GM12878 (cell line): Measurements from ENCODE around the gene CD93. TPM values are rescaled to one million over a fixed set of nuclear protein-coding genes. Genes with fewer than 3 reads are reported as not detected.

Experiments
- ATAC-seq: fragments of 200-7000 bp; cut with Tn5 transposase; 3 replicates; pipeline ENCODE4 v1.9.1; 2020; ENCODE audit warnings: mild to moderate bottlenecking, moderate library complexity
- BruUV-seq: library from RNA; stranded (reverse); fragments of 400-500 nt; replicated peaks from 2 replicates; lab custom pipeline; 2021; lab: Mats Ljungman, UMichigan
- CTCF ChIA-PET: fragments of 300-600 bp; sonication (Branson Sonifier 250); formaldehyde crosslinking; extraction: SDS; loops from one replicate; lab custom pipeline; 2021; ENCODE audit warnings: inconsistent platforms; lab: Yijun Ruan, JAX
- POLR2A ChIA-PET: fragments of 350-600 bp; formaldehyde crosslinking; extraction: SDS; loops from one replicate; lab custom pipeline; 2021; ENCODE audit warnings: inconsistent platforms; lab: Charles Lee
- RAD21 ChIA-PET: fragments of 300-600 bp; sonication (Branson Sonifier 250); formaldehyde crosslinking; loops from one replicate; lab custom pipeline; 2023; ENCODE audit warnings: antibody characterized with exemption; ENCODE audit not compliant: unreplicated experiment; lab: Charles Lee
- SMC1A ChIA-PET: fragments of 300-600 bp; sonication (Branson Sonifier 250); formaldehyde crosslinking; loops from one replicate; lab custom pipeline; 2023; ENCODE audit not compliant: unreplicated experiment, uncharacterized antibody; lab: Charles Lee
- DNase-seq: peaks from one replicate; pipeline ENCODE4 v3.0.0-alpha.2; 2011; ENCODE audit warnings: low read depth, low spot score
- FAIRE-seq: peaks from 3 replicates; lab custom pipeline; 2011; peaks lifted over from hg19 to GRCh38; lab: Jason Lieb, UNC
- H2AFZ ChIP-seq: 2 replicates; pipeline ENCODE4 v1.6.0; 2011; ENCODE audit warnings: low read depth, low read length, control low read depth; ENCODE audit not compliant: control insufficient read depth
- H3K27ac ChIP-seq: 2 replicates; pipeline ENCODE4 v1.5.1; 2011; ENCODE audit warnings: control low read depth; ENCODE audit not compliant: control insufficient read depth, insufficient read depth
- H3K27me3 ChIP-seq, 2 experiments: replicated peaks in 1 of 2; 2 replicates each; pipeline versions ENCODE4 v1.6.0 to v1.6.1; 2011; ENCODE audit warnings: low read length in 1 of 2; ENCODE audit not compliant: control insufficient read depth in 2 of 2, insufficient read depth in 2 of 2
- H3K36me3 ChIP-seq, 2 experiments: 2 replicates each; pipeline ENCODE4 v1.5.1; 2011; ENCODE audit warnings: low read length in 1 of 2; ENCODE audit not compliant: control insufficient read depth in 2 of 2, insufficient read depth in 2 of 2
- H3K4me1 ChIP-seq: 2 replicates; pipeline ENCODE4 v1.6.1; 2011; ENCODE audit warnings: mild to moderate bottlenecking, low read length, moderate library complexity, mixed read lengths; ENCODE audit not compliant: control insufficient read depth, insufficient read depth
- H3K4me2 ChIP-seq: 2 replicates; pipeline ENCODE4 v1.6.0; 2011; ENCODE audit warnings: control low read depth; ENCODE audit not compliant: control insufficient read depth, insufficient read depth
- H3K4me3 ChIP-seq: fragments of 200-600 bp; sonication (generic); 2 replicates; pipeline ENCODE4 v1.5.1; 2016
- H3K79me2 ChIP-seq: 2 replicates; pipeline ENCODE4 v1.6.0; 2011; ENCODE audit warnings: low read length; ENCODE audit not compliant: control insufficient read depth, insufficient read depth
- H3K9ac ChIP-seq: 2 replicates; pipeline ENCODE4 v1.8.0; 2011; ENCODE audit warnings: low read length, control low read depth, mixed read lengths; ENCODE audit not compliant: control insufficient read depth, insufficient read depth
- H3K9me3 ChIP-seq: replicated peaks from 3 replicates; pipeline ENCODE4 v1.5.1; 2011; ENCODE audit warnings: mild to moderate bottlenecking, low read length; ENCODE audit not compliant: control insufficient read depth, insufficient read depth
- H4K20me1 ChIP-seq: 2 replicates; pipeline ENCODE4 v1.6.0; 2011; ENCODE audit not compliant: control insufficient read depth, insufficient read depth
- CREM ChIP-seq: IDR thresholded peaks from 2 replicates; pipeline ENCODE4 v1.6.1; 2014; ENCODE audit warnings: antibody characterized with exemption, low read depth
- EZH2 ChIP-seq: IDR thresholded peaks from 2 replicates; pipeline ENCODE4 v1.6.1; 2012; ENCODE audit warnings: low read depth, mild to moderate bottlenecking, control low read depth, inconsistent platforms, low read length, borderline replicate concordance; ENCODE audit not compliant: control insufficient read depth
- FOXM1 ChIP-seq: IDR thresholded peaks from 2 replicates; pipeline ENCODE4 v1.6.1; 2012; ENCODE audit warnings: low read depth, mild to moderate bottlenecking, inconsistent platforms, low read length, moderate library complexity
- HDAC6 ChIP-seq: fragments of 200-600 bp; sonication (generic); IDR thresholded peaks from one replicate; pipeline ENCODE4 v1.8.0; 2017; ENCODE audit warnings: antibody characterized with exemption; ENCODE audit not compliant: unreplicated experiment
- NFYB ChIP-seq: IDR thresholded peaks from 2 replicates; pipeline ENCODE4 v1.6.1; 2011; ENCODE audit warnings: low read depth, mild to moderate bottlenecking, low read length, improper control_type of control experiment, moderate library complexity; ENCODE audit not compliant: insufficient read depth
- RB1 ChIP-seq: fragments of 450-650 bp; formaldehyde crosslinking; IDR thresholded peaks from 2 replicates; pipeline ENCODE4 v1.6.1; 2017; ENCODE audit warnings: mild to moderate bottlenecking, borderline replicate concordance
- SMAD5 ChIP-seq: IDR thresholded peaks from 2 replicates; pipeline ENCODE4 v1.6.1; 2016; ENCODE audit warnings: antibody characterized with exemption, low read depth
- TCF12 ChIP-seq: IDR thresholded peaks from 2 replicates; pipeline ENCODE4 v1.6.1; 2011; ENCODE audit warnings: low read depth, mild to moderate bottlenecking, low read length
- WGBS: methylation state at CpG from one replicate; pipeline ENCODE4 v1.1.6; 2016; ENCODE audit warnings: low lambda C conversion rate; ENCODE audit not compliant: insufficient replicate concordance, insufficient coverage; ENCODE audit errors: missing lambda C conversion rate; 5-methylcytosine and 5-hydroxymethylcytosine counted together
- in situ Hi-C: fragments of 300-500 bp; cut with MboI; formaldehyde crosslinking; loops from 9 replicates; pipeline ENCODE4 v1.14.3; 2018; ENCODE audit warnings: mixed read lengths
- intact Hi-C: fragments of 100-400 bp; cut with micrococcal nuclease; formaldehyde crosslinking; loops from one replicate; pipeline ENCODE4 v1.14.2; 2022; ENCODE audit not compliant: unreplicated experiment
- polyA plus RNA-seq, 11 experiments: library from polyadenylated mRNA; depleted of rRNA in 4 of 11; unstranded in 6 of 11; stranded (reverse) in 5 of 11; fragments of >200 nt; fragmentation: Nextera tagmentation in 4 of 11; fragmentation: Illumina TruSeq in 1 of 11; extraction: Ambion mirVana in 4 of 11; extraction: Trizol in 1 of 11; gene quantifications; 1 replicate in 1 of 11; 2 replicates in 10 of 11; pipeline versions ENCODE4 v1.2.1 to v1.2.3, GENCODE V29; 2011 to 2016; ENCODE audit warnings: inconsistent platforms in 2 of 11, missing spikeins in 2 of 11, low read depth in 1 of 11
- total RNA-seq, 4 experiments: library from RNA; depleted of rRNA in 3 of 4; stranded (reverse); fragments of >200 nt in 3 of 4; fragmentation: Illumina TruSeq in 1 of 4; extraction: Trizol in 1 of 4; gene quantifications; 2 replicates each; pipeline versions ENCODE4 v1.2.1 to v1.2.3, GENCODE V29; 2013 to 2021
- TF ChIP-seq, protein P1 (sequence below): IDR thresholded peaks from 2 replicates; pipeline ENCODE4 v1.6.1; 2011; ENCODE audit warnings: borderline replicate concordance, low read depth, mild to moderate bottlenecking, moderate library complexity, low read length; ENCODE audit not compliant: insufficient read depth, poor library complexity, severe bottlenecking
- TF ChIP-seq, protein P2 (sequence below): fragments of 450-650 bp; formaldehyde crosslinking; IDR thresholded peaks from 2 replicates; pipeline ENCODE4 v1.5.0; 2022; ENCODE audit warnings: mild to moderate bottlenecking, missing genetic modification characterization
- TF ChIP-seq, protein P3 (sequence below): IDR thresholded peaks from 2 replicates; pipeline ENCODE4 v1.6.1; 2012; ENCODE audit warnings: low read depth, low read length, improper control_type of control experiment

Gene CD93
- total and polyA plus RNA-seq, 10 of the 15 experiments (the other 5 are each of a cell fraction or from before 2014, with no cell fraction given): 0.20 to 2.7 (median 0.92) TPM

DNA sequence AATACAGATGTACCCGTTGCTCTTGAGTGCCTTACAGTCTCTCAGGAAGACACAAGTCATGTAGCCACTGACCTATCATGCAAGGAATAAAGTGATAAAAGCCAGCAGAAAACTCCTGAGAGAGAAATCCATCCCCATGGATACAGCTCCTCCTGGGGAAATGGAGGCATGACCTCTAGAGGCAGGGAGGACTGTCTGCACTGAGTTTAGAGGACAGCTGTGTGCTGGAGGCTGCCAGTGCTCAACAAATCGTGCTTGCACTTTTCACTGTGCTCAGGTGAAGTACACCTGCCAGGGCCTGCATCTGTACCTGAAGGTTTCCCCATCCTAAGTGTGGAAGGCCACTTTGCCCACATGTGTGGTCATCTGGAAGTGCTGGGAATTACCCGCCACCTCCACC lies 12.1 kb downstream of the CD93 start:
- Histone ChIP-seq H3K79me2 (no peaks in the 10 kb centered on the region), H3K4me3 (no peak overlapping the region), H3K4me1 (no peaks in the 10 kb centered on the region), H3K9ac (no peak overlapping the region), H3K27me3 (no peaks in the 10 kb centered on the region), H3K36me3 (no peaks in the 10 kb centered on the region), H3K4me2 (no peak overlapping the region), H3K27ac (no peak overlapping the region), H3K9me3 (no peaks in the 10 kb centered on the region), H4K20me1 (no peaks in the 10 kb centered on the region), H2AFZ (no peak overlapping the region)
- intact Hi-C loops: no loop called here
- no peak for ATAC-seq
- no peak for DNase-seq
- RAD21 ChIA-PET: no interaction called here
- SMC1A ChIA-PET: interaction anchor here (1.1 kb wide), 1 partner anchor 10 kb away, joined by 3 read pairs; no protein-coding TSS in a partner anchor
- 0% methylated on average over 3 of the region's 3 CpGs for WGBS
- FAIRE-seq: no peak
- CTCF ChIA-PET: interaction anchor here (1.3 kb wide), 1 partner anchor 10 kb away, joined by 3 read pairs; no protein-coding TSS in a partner anchor
- BruUV-seq: no TSS peak
- TF ChIP-seq EZH2 (no peak), CREM (no peak), HDAC6 (no peak), NFYB (no peak), TCF12 (no peak), FOXM1 (no peak), RB1 (no peak), SMAD5 (no peak)
- TF ChIP-seq, protein P1, sequence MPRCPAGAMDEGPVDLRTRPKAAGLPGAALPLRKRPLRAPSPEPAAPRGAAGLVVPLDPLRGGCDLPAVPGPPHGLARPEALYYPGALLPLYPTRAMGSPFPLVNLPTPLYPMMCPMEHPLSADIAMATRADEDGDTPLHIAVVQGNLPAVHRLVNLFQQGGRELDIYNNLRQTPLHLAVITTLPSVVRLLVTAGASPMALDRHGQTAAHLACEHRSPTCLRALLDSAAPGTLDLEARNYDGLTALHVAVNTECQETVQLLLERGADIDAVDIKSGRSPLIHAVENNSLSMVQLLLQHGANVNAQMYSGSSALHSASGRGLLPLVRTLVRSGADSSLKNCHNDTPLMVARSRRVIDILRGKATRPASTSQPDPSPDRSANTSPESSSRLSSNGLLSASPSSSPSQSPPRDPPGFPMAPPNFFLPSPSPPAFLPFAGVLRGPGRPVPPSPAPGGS: no peak
- TF ChIP-seq, protein P2, sequence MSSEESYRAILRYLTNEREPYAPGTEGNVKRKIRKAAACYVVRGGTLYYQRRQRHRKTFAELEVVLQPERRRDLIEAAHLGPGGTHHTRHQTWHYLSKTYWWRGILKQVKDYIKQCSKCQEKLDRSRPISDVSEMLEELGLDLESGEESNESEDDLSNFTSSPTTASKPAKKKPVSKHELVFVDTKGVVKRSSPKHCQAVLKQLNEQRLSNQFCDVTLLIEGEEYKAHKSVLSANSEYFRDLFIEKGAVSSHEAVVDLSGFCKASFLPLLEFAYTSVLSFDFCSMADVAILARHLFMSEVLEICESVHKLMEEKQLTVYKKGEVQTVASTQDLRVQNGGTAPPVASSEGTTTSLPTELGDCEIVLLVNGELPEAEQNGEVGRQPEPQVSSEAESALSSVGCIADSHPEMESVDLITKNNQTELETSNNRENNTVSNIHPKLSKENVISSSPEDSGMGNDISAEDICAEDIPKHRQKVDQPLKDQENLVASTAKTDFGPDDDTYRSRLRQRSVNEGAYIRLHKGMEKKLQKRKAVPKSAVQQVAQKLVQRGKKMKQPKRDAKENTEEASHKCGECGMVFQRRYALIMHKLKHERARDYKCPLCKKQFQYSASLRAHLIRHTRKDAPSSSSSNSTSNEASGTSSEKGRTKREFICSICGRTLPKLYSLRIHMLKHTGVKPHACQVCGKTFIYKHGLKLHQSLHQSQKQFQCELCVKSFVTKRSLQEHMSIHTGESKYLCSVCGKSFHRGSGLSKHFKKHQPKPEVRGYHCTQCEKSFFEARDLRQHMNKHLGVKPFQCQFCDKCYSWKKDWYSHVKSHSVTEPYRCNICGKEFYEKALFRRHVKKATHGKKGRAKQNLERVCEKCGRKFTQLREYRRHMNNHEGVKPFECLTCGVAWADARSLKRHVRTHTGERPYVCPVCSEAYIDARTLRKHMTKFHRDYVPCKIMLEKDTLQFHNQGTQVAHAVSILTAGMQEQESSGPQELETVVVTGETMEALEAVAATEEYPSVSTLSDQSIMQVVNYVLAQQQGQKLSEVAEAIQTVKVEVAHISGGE (CRISPR knock-in tag): no peak
- TF ChIP-seq, protein P3, sequence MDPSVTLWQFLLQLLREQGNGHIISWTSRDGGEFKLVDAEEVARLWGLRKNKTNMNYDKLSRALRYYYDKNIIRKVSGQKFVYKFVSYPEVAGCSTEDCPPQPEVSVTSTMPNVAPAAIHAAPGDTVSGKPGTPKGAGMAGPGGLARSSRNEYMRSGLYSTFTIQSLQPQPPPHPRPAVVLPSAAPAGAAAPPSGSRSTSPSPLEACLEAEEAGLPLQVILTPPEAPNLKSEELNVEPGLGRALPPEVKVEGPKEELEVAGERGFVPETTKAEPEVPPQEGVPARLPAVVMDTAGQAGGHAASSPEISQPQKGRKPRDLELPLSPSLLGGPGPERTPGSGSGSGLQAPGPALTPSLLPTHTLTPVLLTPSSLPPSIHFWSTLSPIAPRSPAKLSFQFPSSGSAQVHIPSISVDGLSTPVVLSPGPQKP: no peak
- POLR2A ChIA-PET: no interaction called here
- in situ Hi-C loops: no loop called here
